Kidney capillary endothelial cell (primary cell): ENCODE measurements around the gene SMPD3.

Experiments used
- DNase-seq: peaks from one replicate; pipeline ENCODE4 v3.0.0-alpha.2; 2018; ENCODE audit warnings: low spot score

The SMPD3 gene

GRCh38 chr16:68369697-68370580, 78.4 kb downstream of the SMPD3 start:
- DNase-seq = no peak

GRCh38 chr16:68369168-68369567, 79.1 kb downstream of the SMPD3 start:
- DNase-seq = no peak

DNA sequence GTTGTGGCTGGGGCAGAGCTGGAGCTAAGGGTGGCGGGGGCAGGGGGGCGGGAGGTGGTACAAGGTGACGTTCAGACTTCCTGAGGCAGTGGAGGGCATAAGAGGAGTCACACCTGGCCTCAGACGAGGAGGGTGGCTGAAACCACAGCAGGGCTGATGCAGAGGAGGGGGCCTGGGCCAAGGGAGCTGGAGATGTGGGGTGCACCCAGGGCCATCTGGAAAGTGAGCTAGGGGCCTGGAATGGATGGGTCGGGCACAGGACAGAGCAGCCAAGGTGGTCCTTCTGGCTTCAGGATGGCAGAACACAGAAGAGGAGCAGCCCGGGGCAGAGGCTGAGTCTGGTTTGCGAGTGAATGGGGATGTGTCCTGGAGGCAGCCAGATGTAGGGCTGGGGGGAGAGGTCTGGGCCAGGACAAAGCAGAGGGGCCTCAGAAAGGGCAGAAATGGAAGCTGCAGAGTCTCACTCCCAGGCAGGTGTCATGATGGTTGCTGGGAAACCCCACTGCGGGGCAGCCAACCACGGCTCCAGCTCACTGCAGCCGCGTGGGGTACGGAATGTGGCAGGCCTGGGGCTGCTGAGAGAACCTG, 79.9 kb downstream of the SMPD3 start:
- no peak for DNase-seq

DNA sequence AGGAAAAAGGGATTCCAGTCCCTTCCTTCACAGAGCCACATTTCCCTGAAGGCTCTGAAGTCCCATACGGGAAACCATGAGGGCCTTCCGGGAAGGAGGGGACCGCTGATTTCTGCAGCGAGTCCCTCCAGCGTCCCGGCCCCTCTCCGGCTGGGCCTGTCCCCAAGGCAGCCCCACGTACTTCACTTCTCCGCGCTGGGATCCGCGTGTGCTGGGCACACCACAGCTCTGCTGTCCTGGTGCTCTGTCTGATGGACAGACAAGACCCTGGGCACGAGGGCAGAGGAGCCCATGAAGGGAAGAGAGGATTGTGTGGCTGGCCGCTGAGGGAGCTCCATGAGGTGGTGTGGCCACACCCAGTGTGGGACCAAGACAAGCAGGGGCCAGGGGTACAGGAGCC, 80.4 kb downstream of the SMPD3 start:
- no peak for DNase-seq

- no peak for DNase-seq
Observed at GRCh38 chr16:68367440-68367839, 80.9 kb downstream of the SMPD3 start.

DNA sequence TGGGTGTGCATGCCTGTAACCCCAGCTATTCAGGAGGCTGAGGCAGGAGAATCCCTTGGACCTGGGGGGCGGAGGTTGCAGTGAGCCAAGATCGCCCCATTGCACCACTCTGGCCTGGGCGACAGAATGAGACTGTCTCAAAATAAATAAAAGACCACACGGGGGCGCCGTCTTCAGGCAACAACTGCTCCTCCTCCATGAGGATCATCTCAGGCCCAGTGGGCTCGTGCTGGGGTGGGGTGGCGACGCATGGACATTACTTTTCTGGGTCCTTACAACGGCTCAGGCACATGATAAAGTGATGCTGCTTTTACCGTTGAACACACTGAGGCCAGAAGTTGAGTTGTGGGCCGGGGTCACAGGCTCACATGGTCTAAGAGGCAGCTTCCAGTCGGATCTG, 81.3 kb downstream of the SMPD3 start:
- DNase-seq = peak; percentile 39

GRCh38 chr16:68366062-68366461, 82.2 kb downstream of the SMPD3 start:
- no peak for DNase-seq

GRCh38 chr16:68365167-68365817, 83.0 kb downstream of the SMPD3 start:
- DNase-seq = no peak

GRCh38 chr16:68364561-68364998, 83.7 kb downstream of the SMPD3 start:
- DNase-seq = no peak

- no peak for DNase-seq
Observed at GRCh38 chr16:68363658-68364521, 84.4 kb downstream of the SMPD3 start.

DNA sequence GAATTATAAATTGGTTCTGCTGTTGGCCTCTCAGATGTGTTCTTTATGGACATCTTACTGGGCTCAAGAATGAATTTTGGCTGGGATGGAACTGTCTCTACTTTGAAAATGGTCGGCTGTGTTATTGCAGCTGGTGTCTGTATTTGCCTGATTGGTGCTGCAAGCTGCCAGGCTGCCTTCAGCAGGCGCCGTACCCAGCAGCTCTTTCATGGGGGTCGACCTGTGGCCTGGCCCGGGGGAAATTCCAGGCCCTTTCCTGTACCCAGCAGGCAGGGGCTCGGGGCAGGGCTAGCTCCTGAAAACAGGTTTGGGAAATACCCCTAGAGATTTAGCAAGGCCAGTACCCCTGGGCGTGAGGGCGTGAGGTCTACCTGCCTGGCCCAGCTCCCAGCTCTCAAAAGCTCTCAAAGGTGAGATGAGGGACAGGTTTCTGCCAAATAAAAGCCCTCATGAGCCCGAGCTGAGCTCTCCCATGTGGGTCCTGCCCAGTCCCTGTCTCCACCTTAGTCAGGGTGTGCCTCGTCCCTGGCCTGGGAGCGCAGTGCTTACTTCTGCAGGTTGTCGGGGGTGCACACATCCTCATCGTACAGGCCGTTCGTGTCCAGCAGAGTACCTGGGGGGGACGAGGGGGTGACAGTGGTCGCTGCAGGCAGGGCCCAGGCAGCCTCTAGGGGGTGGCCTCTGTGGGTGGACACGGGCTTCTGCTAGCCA, 85.2 kb downstream of the SMPD3 start:
- no peak for DNase-seq

- DNase-seq = no peak
Observed at GRCh38 chr16:68362262-68362913, 85.9 kb downstream of the SMPD3 start.

- no peak for DNase-seq
Observed at GRCh38 chr16:68361485-68361884, 86.8 kb downstream of the SMPD3 start.

- no peak for DNase-seq
Observed at GRCh38 chr16:68360956-68361355, 87.4 kb downstream of the SMPD3 start.

- DNase-seq = no peak
Observed at GRCh38 chr16:68360547-68360946, 87.8 kb downstream of the SMPD3 start.

DNA sequence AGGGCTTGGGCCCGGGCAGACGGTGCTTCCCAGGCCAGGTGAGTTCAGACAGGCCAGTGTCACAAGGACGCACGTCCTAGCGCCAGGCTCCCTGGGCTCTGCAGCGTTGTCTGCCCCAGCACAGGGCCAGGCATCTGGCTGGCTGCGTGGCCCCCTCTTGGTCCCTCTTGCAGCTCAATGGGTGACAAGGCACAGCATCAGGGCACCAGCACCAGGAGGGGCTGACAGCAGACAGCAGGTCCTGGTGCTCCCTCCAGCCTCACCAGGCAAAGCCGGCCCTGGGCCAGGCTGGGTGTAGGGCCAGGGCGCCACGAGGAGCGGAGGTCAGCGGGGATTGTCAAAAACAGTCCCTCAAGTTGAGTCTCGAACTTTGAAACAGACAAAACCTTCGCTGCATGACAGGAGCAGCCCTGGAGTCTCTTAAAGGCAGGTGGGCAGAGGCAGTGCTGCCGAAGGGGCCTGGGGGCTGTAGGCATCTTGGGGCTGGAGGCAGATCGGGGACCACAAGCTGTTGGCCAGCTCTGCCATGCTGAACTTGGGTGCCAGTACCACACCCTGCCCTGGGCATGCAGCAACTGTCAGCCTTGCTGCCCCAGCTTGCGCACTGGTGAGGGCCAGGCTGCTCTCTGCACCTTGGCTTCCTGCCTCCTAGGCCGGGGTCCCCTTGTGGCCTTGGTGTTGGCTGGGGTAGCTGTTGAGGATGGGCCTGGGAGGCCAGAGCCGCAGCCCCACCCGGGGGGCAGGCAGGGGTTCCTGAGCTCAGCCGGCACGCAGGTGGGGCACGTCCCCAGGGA, 88.7 kb downstream of the SMPD3 start:
- no peak for DNase-seq

GRCh38 chr16:68358951-68359350, 89.4 kb downstream of the SMPD3 start:
- DNase-seq = no peak

DNA sequence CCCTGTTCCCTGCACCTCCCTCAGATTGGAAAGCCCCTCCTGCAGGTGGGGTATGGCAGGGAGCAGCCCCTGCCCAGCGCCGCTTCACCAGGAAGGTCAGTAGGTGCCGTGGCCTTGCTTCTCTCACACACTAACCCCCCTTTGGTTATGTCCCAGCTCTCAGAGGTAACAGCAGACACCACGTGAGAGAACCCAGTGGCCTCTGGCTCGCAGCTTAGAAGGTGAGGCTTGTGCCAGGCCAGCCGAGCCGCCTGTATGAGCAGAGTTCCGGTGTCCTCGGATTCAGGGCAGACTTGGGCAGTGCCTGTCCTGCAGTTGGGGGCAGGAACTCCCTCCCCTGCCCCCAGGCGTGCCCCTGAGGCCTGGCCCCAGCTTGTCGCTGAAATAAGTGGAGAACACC, 90.4 kb downstream of the SMPD3 start:
- DNase-seq = no peak

DNA sequence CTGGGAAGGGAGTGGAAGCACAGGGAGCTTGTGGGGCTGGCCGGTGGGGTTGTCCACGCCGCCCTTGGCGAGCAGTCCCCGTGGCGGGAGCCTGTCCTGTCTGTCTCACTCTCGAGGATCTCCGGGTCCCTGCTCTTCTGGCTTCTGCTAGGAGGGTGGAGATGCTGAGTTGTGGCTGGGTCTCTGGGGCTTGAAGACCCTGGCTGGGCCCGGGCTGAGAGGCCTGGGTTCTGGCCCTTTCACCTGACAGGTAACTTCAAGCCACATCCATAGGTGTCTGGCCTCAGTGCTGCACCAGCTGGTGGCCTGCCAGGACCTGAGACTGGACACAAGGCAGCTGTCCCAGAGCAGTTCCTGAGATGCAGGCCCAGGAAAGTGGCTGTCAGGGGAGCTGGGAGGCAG, 90.8 kb downstream of the SMPD3 start:
- no peak for DNase-seq

- DNase-seq = no peak
Observed at GRCh38 chr16:68356919-68357286, 91.4 kb downstream of the SMPD3 start.
